B cell (primary cell): Measurements from ENCODE around the gene RNF212. TPM values are rescaled to one million over a fixed set of nuclear protein-coding genes. Genes with fewer than 3 reads are reported as not detected.

Experiments
- ATAC-seq: fragments of 200-7000 bp; cut with Tn5 transposase; one replicate; pipeline ENCODE4 v1.10.0; 2021; ENCODE audit warnings: low read depth, mild to moderate bottlenecking, moderate number of reproducible peaks, moderate library complexity
- CTCF ChIA-PET: fragments of 350-600 bp; sonication (Branson Sonifier 250); formaldehyde crosslinking; loops from one replicate; lab custom pipeline; 2021; ENCODE audit warnings: antibody characterized with exemption, inconsistent platforms; lab: Charles Lee
- POLR2A ChIA-PET: fragments of 350-600 bp; sonication (Branson Sonifier 250); formaldehyde crosslinking; loops from one replicate; lab custom pipeline; 2021; ENCODE audit warnings: antibody characterized with exemption; lab: Charles Lee
- DNase-seq: peaks from one replicate; pipeline ENCODE4 v3.0.0; 2013
- H2AFZ ChIP-seq: 2 replicates; pipeline ENCODE4 v1.6.1; 2012; ENCODE audit warnings: mild to moderate bottlenecking, low read depth, low read length; ENCODE audit not compliant: insufficient read depth, poor library complexity, severe bottlenecking
- H3K27ac ChIP-seq, 2 donors: 1 replicate in 1 of 2; 2 replicates in 1 of 2; pipeline ENCODE4 v1.5.1; 2012 to 2013; ENCODE audit warnings: low read length in 2 of 2, mild to moderate bottlenecking in 2 of 2, moderate library complexity in 1 of 2
- H3K27me3 ChIP-seq, 4 experiments: fragments of 200-600 bp in 1 of 4; sonication (generic) in 1 of 4; replicated peaks in 1 of 4; 1 replicate in 2 of 4; 2 replicates in 2 of 4; pipeline versions ENCODE4 v1.6.1 to v1.7.0; 2013 to 2016; ENCODE audit warnings: low read length in 3 of 4, mild to moderate bottlenecking in 2 of 4, mixed read lengths in 1 of 4, moderate library complexity in 1 of 4; ENCODE audit not compliant: insufficient read depth in 4 of 4, control insufficient read depth in 3 of 4; ENCODE audit errors: control extremely low read depth in 1 of 4
- H3K36me3 ChIP-seq, 2 experiments: replicated peaks in 1 of 2; 1 replicate in 1 of 2; 2 replicates in 1 of 2; pipeline versions ENCODE4 v1.6.1 to v1.7.1; 2013; ENCODE audit warnings: low read length in 1 of 2; ENCODE audit not compliant: insufficient read depth in 2 of 2, control insufficient read depth in 1 of 2; ENCODE audit errors: control extremely low read depth in 1 of 2, extremely low read depth in 1 of 2
- H3K4me1 ChIP-seq, 2 donors: fragments of 200-600 bp in 1 of 2; sonication (generic) in 1 of 2; 1 replicate in 1 of 2; 2 replicates in 1 of 2; pipeline versions ENCODE4 v1.5.1 to v1.6.1; 2013 to 2017; ENCODE audit warnings: low read length in 2 of 2; ENCODE audit not compliant: control insufficient read depth in 2 of 2, insufficient read depth in 2 of 2
- H3K4me2 ChIP-seq: replicated peaks from 2 replicates; pipeline ENCODE3; 2012; ENCODE audit warnings: mild to moderate bottlenecking, low read depth, low read length; ENCODE audit not compliant: poor library complexity, severe bottlenecking
- H3K4me3 ChIP-seq, 5 experiments: fragments of 200-600 bp in 1 of 5; sonication (generic) in 1 of 5; 1 replicate in 3 of 5; 2 replicates in 2 of 5; pipeline versions ENCODE4 v1.5.1 to v1.7.0; 2011 to 2016; ENCODE audit warnings: low read length in 4 of 5, mild to moderate bottlenecking in 4 of 5, low read depth in 2 of 5, control low read depth in 1 of 5, moderate library complexity in 1 of 5; ENCODE audit not compliant: insufficient read depth in 1 of 5; ENCODE audit errors: control extremely low read depth in 1 of 5, extremely low read depth in 1 of 5
- H3K79me2 ChIP-seq: fragments of 200-600 bp; sonication (generic); one replicate; pipeline ENCODE4 v1.6.0; 2016; ENCODE audit warnings: low read length; ENCODE audit not compliant: control insufficient read depth, insufficient read depth
- H3K9ac ChIP-seq: fragments of 200-600 bp; sonication (generic); 2 replicates; pipeline ENCODE4 v1.6.1; 2017; ENCODE audit warnings: mild to moderate bottlenecking, low read length, moderate library complexity
- H3K9me3 ChIP-seq, 3 donors: one replicate each; pipeline versions ENCODE4 v1.6.1 to v1.7.1; 2013; ENCODE audit warnings: low read length in 2 of 3; ENCODE audit not compliant: control insufficient read depth in 2 of 3, insufficient read depth in 1 of 3; ENCODE audit errors: control extremely low read depth in 1 of 3
- H4K20me1 ChIP-seq: 2 replicates; pipeline ENCODE4 v1.6.0; 2012; ENCODE audit warnings: mild to moderate bottlenecking, low read length; ENCODE audit not compliant: insufficient read depth, control insufficient read depth, poor library complexity, severe bottlenecking
- H3K27ac Mint-ChIP-seq: one replicate; pipeline ENCODE4 v1.8.0; 2021; ENCODE audit warnings: mixed read lengths
- H3K27me3 Mint-ChIP-seq: one replicate; pipeline ENCODE4 v1.8.0; 2021; ENCODE audit warnings: mixed read lengths
- H3K4me1 Mint-ChIP-seq: one replicate; pipeline ENCODE4 v1.8.0; 2021; ENCODE audit warnings: mixed read lengths
- H3K4me3 Mint-ChIP-seq: one replicate; pipeline ENCODE4 v1.8.0; 2021; ENCODE audit warnings: mixed read lengths
- H3K9me3 Mint-ChIP-seq: one replicate; pipeline ENCODE4 v1.8.0; 2022; ENCODE audit warnings: mixed read lengths; ENCODE audit not compliant: insufficient read depth
- EZH2 ChIP-seq: IDR thresholded peaks from 2 replicates; pipeline ENCODE4 v1.6.1; 2012; ENCODE audit warnings: borderline replicate concordance, low read depth, mild to moderate bottlenecking, moderate library complexity, low read length; ENCODE audit not compliant: insufficient read depth, poor library complexity, severe bottlenecking
- WGBS: methylation state at CpG from one replicate; pipeline ENCODE4 v1.1.5; 2013; ENCODE audit warnings: missing lambda C conversion rate; ENCODE audit not compliant: insufficient coverage; 5-methylcytosine and 5-hydroxymethylcytosine counted together
- intact Hi-C: fragments of 100-400 bp; cut with micrococcal nuclease; formaldehyde crosslinking; loops from one replicate; pipeline ENCODE4 v1.10.0; 2022
- polyA plus RNA-seq: library from polyadenylated mRNA; depleted of rRNA; stranded (reverse); fragments of >200 nt; gene quantifications from 2 replicates; pipeline ENCODE4 v1.2.3, GENCODE V29; 2012
- total RNA-seq, 2 donors: library from RNA; stranded (reverse); fragments of 120-200 nt in 1 of 2; gene quantifications; 1 replicate in 1 of 2; 2 replicates in 1 of 2; pipeline versions ENCODE4 v1.2.3 to v1.2.4, GENCODE V29; 2013 to 2022
- TF ChIP-seq, protein P1 (sequence below): fragments of 200-600 bp; IDR thresholded peaks from one replicate; pipeline ENCODE4 v1.8.0; 2022; ENCODE audit warnings: antibody characterized with exemption, mild to moderate bottlenecking

The RNF212 gene
- total and polyA plus RNA-seq, 2 donors (not counting 1 experiment from before 2014, with no cell fraction given), result 2.1 to 5.9 TPM

DNA sequence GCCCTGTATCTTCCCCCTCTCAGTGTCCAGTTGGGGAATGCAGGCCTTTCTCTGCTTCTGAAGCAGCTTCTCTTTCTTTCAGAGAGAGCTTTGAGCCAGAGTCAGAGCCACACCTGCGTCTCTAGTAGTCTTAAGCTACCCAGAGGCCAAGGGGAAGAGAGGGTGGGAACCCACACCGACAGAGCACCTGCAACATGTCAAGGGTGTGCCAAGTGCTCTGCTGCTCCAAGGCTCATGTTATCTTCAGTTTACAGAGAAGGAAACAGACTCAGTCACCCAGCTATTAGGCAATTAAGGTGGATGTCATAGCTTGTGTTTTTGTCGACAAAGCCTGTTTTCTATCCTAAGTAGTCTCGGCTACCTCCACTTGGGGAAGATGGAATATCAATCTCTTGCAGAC, 22.7 kb upstream of the RNF212 start:
- TF ChIP-seq, protein P1, sequence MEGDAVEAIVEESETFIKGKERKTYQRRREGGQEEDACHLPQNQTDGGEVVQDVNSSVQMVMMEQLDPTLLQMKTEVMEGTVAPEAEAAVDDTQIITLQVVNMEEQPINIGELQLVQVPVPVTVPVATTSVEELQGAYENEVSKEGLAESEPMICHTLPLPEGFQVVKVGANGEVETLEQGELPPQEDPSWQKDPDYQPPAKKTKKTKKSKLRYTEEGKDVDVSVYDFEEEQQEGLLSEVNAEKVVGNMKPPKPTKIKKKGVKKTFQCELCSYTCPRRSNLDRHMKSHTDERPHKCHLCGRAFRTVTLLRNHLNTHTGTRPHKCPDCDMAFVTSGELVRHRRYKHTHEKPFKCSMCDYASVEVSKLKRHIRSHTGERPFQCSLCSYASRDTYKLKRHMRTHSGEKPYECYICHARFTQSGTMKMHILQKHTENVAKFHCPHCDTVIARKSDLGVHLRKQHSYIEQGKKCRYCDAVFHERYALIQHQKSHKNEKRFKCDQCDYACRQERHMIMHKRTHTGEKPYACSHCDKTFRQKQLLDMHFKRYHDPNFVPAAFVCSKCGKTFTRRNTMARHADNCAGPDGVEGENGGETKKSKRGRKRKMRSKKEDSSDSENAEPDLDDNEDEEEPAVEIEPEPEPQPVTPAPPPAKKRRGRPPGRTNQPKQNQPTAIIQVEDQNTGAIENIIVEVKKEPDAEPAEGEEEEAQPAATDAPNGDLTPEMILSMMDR, result no peak
- TF ChIP-seq EZH2, result no peak
- Mint-ChIP-seq H3K9me3 (no peaks in the 10 kb centered on the region), H3K4me3 (peak overlapping the region; percentile 27), H3K27me3 (peaks cover 8% of the 10 kb centered on the region), H3K4me1 (peaks cover 34% of the 10 kb centered on the region), H3K27ac (no peak overlapping the region)
- no peak overlapping the region for H3K4me3 ChIP-seq
- no peaks in the 10 kb centered on the region for H3K36me3 ChIP-seq
- ChIA-PET CTCF (interaction anchor here (0.7 to 2.5 kb wide), 7 partner anchors 14 to 394 kb away, joined by 3 to 18 read pairs (median 3); no protein-coding TSS in a partner anchor), POLR2A (interaction anchor here (0.6 kb wide), 1 partner anchor 40 kb away, joined by 5 read pairs; no protein-coding TSS in a partner anchor)
- H3K27me3 ChIP-seq, result no peaks in the 10 kb centered on the region
- no peak overlapping the region for H3K9ac ChIP-seq
- H3K9me3 ChIP-seq, result peaks cover 0 to 6% (median 3%) of the 10 kb centered on the region in 3 donors
- no peaks in the 10 kb centered on the region for H3K79me2 ChIP-seq
- intact Hi-C loops, result no loop called here
- H2AFZ ChIP-seq, result peak overlapping the region; percentile 52
- no CpG with 5 or more reads among the region's 4 CpGs for WGBS
- peak overlapping the region; percentile 1 for H3K4me2 ChIP-seq
- H3K4me1 ChIP-seq, result peaks cover 36% of the 10 kb centered on the region in 2 donors
- peak overlapping the region in 1 of 2 donors; percentile 1 for H3K27ac ChIP-seq
- no peak for ATAC-seq
- H4K20me1 ChIP-seq, result no peaks in the 10 kb centered on the region
- peak; percentile 25 for DNase-seq

- ChIA-PET CTCF (interaction anchor here (0.5 to 8.5 kb wide), 11 partner anchors 11 to 890 kb away, joined by 3 to 102 read pairs (median 5); partner anchors contain the start of gene IDUA), POLR2A (interaction anchor here (1.3 kb wide), 1 partner anchor 215 kb away, joined by 4 read pairs; no protein-coding TSS in a partner anchor)
- no peaks in the 10 kb centered on the region for H3K27me3 ChIP-seq
- WGBS, result 29% methylated on average over 7 of the region's 8 CpGs
- H3K9ac ChIP-seq, result no peak overlapping the region
- peak overlapping the region in 1 of 2 donors; percentile 31 for H3K27ac ChIP-seq
- peaks cover 35 to 37% of the 10 kb centered on the region in 2 donors for H3K4me1 ChIP-seq
- no peaks in the 10 kb centered on the region for H3K36me3 ChIP-seq
- no peak for TF ChIP-seq EZH2
- TF ChIP-seq, protein P1, result no peak
- H3K4me1 Mint-ChIP-seq, result peaks cover 35% of the 10 kb centered on the region
- ATAC-seq (peak; percentile 31), DNase-seq (peak; percentile 57)
- no peaks in the 10 kb centered on the region for H3K9me3 ChIP-seq
- H3K27ac Mint-ChIP-seq, result peak overlapping the region; percentile 10
- peaks cover 4% of the 10 kb centered on the region for H3K27me3 Mint-ChIP-seq
- peak overlapping the region; percentile 36 for H3K4me2 ChIP-seq
- peak overlapping the region; percentile 52 for H3K4me3 Mint-ChIP-seq
- no peaks in the 10 kb centered on the region for H4K20me1 ChIP-seq
- no peaks in the 10 kb centered on the region for H3K79me2 ChIP-seq
- no peaks in the 10 kb centered on the region for H3K9me3 Mint-ChIP-seq
- H2AFZ ChIP-seq, result peak overlapping the region; percentile 39
- no peak overlapping the region for H3K4me3 ChIP-seq
- intact Hi-C loops, result loop anchor here (5.0 kb wide), 1 partner anchor 379 kb away; no protein-coding TSS in a partner anchor
Measured at GRCh38 chr4:1133033-1133432, 19.7 kb upstream of the RNF212 start.
